ENCODE measurements around the gene ACTL7A. TPM values are rescaled to one million over a fixed set of nuclear protein-coding genes. Genes with fewer than 3 reads are reported as not detected.

Gene ACTL7A
- total and polyA plus RNA-seq, 4 donors: 0.10 TPM; not detected in 3

GRCh38 chr9:108832179-108832500 is 29.9 kb upstream of the ACTL7A start:
- Histone ChIP-seq H3K9ac (ENCODE audit: low read depth in 1 of 2, low read length in 2 of 2) (no peak overlapping the region), H3K9me3 (ENCODE audit: control insufficient read depth in 4 of 4, low read length in 3 of 4) (no peaks in the 10 kb centered on the region), H3K4me3 (ENCODE audit: low read depth in 1 of 3, low read length in 3 of 3) (no peak overlapping the region), H3K27me3 (ENCODE audit: control insufficient read depth in 4 of 4, insufficient read depth in 4 of 4, low read length in 3 of 4) (no peaks in the 10 kb centered on the region), H3K36me3 (ENCODE audit: control insufficient read depth in 4 of 4, insufficient read depth in 3 of 4, low read depth in 1 of 4, low read length in 3 of 4) (no peaks in the 10 kb centered on the region), H3K27ac (ENCODE audit: low read depth in 1 of 2, low read length in 2 of 2) (no peak overlapping the region), H3K4me1 (ENCODE audit: control insufficient read depth in 4 of 4, insufficient read depth in 4 of 4, low read length in 3 of 4) (peaks cover 0 to 2% (median 0%) of the 10 kb centered on the region in 4 donors)
- no peak for DNase-seq (ENCODE audit: low spot score)
- 89% methylated on average over 3 of the region's 3 CpGs for WGBS
- TF ChIP-seq RAD21 (IDR thresholded peaks at IDR 0.05): no peak
- no peak for TF ChIP-seq ATF3 (IDR thresholded peaks at IDR 0.05)
- TF ChIP-seq SP1 (IDR thresholded peaks at IDR 0.05): no peak

GRCh38 chr9:108834959-108835665 is 27.0 kb upstream of the ACTL7A start:
- TF ChIP-seq NR2F2 (IDR thresholded peaks at IDR 0.05) (no peak), REST (IDR thresholded peaks at IDR 0.05) (no peak), HNF4A (conservative IDR thresholded peaks at IDR 0.05) (no peak), TAF1 (conservative IDR thresholded peaks at IDR 0.05) (no peak), FOXA1 (IDR thresholded peaks at IDR 0.05) (no peak), JUND (IDR thresholded peaks at IDR 0.05) (no peak), MAX (IDR thresholded peaks at IDR 0.05) (no peak), HNF4G (IDR thresholded peaks at IDR 0.05) (no peak), FOXA2 (IDR thresholded peaks at IDR 0.05) (no peak), EGR1 (IDR thresholded peaks at IDR 0.05; ENCODE audit: low read depth in 2 of 2) (no peak), CTCF (IDR thresholded peaks at IDR 0.05; ENCODE audit: low read depth, low read length, missing input control) (no peak), YY1 (IDR thresholded peaks at IDR 0.05) (no peak), GABPA (IDR thresholded peaks at IDR 0.05 in 1 of 2, conservative IDR thresholded peaks at IDR 0.05 in 1 of 2) (no peak)
- no peaks in the 10 kb centered on the region for H3K9me3 ChIP-seq (ENCODE audit: control insufficient read depth in 4 of 4, low read length in 3 of 4)
- no peak overlapping the region for H3K27ac ChIP-seq (ENCODE audit: low read depth in 1 of 2, low read length in 2 of 2)
- WGBS: 66% methylated on average over 4 of the region's 4 CpGs
- DNase-seq (ENCODE audit: low spot score): no peak
- H3K36me3 ChIP-seq (ENCODE audit: control insufficient read depth in 4 of 4, insufficient read depth in 3 of 4, low read depth in 1 of 4, low read length in 3 of 4): no peaks in the 10 kb centered on the region
- no peak overlapping the region for H3K9ac ChIP-seq (ENCODE audit: low read depth in 1 of 2, low read length in 2 of 2)
- H3K4me1 ChIP-seq (ENCODE audit: control insufficient read depth in 4 of 4, insufficient read depth in 4 of 4, low read length in 3 of 4): peaks cover 0 to 2% (median 0%) of the 10 kb centered on the region in 4 donors
- H3K4me3 ChIP-seq (ENCODE audit: low read depth in 1 of 3, low read length in 3 of 3): no peak overlapping the region
- no peaks in the 10 kb centered on the region for H3K27me3 ChIP-seq (ENCODE audit: control insufficient read depth in 4 of 4, insufficient read depth in 4 of 4, low read length in 3 of 4)
